ENCODE results near the gene ATP8A2. TPM values are rescaled to one million over a fixed set of nuclear protein-coding genes. Genes with fewer than 3 reads are reported as not detected.
"Not testable (repeated sequence)": the region's sequence is repeated elsewhere in the genome, so short reads cannot be mapped to it uniquely, and the experiment has no call there.

The ATP8A2 gene
- total RNA-seq, 1 experiment from 2014 or later = not detected

DNA sequence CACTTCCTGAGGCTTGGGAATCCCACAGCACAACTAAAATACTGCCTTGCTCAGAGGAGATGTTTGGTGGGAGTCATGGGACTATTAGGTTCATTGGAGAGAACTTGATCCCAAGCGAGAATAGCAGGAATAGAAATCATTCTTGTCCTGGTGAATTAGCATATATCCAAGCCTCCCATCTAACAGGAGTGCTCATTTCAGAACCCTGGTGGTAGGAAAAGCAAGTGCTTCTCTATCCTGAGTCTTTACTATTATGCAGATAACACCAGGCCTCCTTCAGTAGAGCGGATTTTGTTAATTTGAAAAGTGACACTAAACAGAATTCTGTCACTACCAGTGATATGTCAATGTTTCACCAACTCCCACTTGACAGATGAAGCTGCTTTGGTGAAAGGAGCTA, 199.5 kb downstream of the ATP8A2 start:
- no peak for ATAC-seq
- Histone ChIP-seq H3K27ac (ENCODE audit: low read length) (no peak overlapping the region), H3K27me3 (ENCODE audit: control insufficient read depth, insufficient read depth, low read length) (peaks cover 2% of the 10 kb centered on the region; the same call in 1 of the 2 replicates), H3K4me3 (ENCODE audit: low read depth in 2 of 2, low read length in 2 of 2) (no peak overlapping the region), H3K4me1 (ENCODE audit: control insufficient read depth, insufficient read depth, low read length) (no peaks in the 10 kb centered on the region), H3K9me3 (ENCODE audit: control insufficient read depth, insufficient read depth, low read depth, low read length) (no peaks in the 10 kb centered on the region), H3K36me3 (ENCODE audit: control insufficient read depth, insufficient read depth, low read length) (no peaks in the 10 kb centered on the region)
- POLR2A ChIA-PET = no interaction called here
- BruUV-seq (replicated peaks) = no TSS peak
- no peak for DNase-seq (ENCODE audit: low read depth, low spot score)
- intact Hi-C loops (cut with micrococcal nuclease; ENCODE audit: unreplicated experiment) = no loop called here
- in situ Hi-C loops (cut with HindIII; ENCODE audit: low pct_unique_long_range_greater_than_20kb, low sequenced_read_pairs) = no loop called here
- TF ChIP-seq, protein P1, sequence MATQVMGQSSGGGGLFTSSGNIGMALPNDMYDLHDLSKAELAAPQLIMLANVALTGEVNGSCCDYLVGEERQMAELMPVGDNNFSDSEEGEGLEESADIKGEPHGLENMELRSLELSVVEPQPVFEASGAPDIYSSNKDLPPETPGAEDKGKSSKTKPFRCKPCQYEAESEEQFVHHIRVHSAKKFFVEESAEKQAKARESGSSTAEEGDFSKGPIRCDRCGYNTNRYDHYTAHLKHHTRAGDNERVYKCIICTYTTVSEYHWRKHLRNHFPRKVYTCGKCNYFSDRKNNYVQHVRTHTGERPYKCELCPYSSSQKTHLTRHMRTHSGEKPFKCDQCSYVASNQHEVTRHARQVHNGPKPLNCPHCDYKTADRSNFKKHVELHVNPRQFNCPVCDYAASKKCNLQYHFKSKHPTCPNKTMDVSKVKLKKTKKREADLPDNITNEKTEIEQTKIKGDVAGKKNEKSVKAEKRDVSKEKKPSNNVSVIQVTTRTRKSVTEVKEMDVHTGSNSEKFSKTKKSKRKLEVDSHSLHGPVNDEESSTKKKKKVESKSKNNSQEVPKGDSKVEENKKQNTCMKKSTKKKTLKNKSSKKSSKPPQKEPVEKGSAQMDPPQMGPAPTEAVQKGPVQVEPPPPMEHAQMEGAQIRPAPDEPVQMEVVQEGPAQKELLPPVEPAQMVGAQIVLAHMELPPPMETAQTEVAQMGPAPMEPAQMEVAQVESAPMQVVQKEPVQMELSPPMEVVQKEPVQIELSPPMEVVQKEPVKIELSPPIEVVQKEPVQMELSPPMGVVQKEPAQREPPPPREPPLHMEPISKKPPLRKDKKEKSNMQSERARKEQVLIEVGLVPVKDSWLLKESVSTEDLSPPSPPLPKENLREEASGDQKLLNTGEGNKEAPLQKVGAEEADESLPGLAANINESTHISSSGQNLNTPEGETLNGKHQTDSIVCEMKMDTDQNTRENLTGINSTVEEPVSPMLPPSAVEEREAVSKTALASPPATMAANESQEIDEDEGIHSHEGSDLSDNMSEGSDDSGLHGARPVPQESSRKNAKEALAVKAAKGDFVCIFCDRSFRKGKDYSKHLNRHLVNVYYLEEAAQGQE (IDR thresholded peaks at IDR 0.05; ENCODE audit: insufficient read depth in 1 of 2, low read depth in 2 of 2, low read length in 1 of 2) = no peak
- TF ChIP-seq POLR2AphosphoS5 (IDR thresholded peaks at IDR 0.05; ENCODE audit: low read depth, low read length) = no peak
- TF ChIP-seq, protein P2, sequence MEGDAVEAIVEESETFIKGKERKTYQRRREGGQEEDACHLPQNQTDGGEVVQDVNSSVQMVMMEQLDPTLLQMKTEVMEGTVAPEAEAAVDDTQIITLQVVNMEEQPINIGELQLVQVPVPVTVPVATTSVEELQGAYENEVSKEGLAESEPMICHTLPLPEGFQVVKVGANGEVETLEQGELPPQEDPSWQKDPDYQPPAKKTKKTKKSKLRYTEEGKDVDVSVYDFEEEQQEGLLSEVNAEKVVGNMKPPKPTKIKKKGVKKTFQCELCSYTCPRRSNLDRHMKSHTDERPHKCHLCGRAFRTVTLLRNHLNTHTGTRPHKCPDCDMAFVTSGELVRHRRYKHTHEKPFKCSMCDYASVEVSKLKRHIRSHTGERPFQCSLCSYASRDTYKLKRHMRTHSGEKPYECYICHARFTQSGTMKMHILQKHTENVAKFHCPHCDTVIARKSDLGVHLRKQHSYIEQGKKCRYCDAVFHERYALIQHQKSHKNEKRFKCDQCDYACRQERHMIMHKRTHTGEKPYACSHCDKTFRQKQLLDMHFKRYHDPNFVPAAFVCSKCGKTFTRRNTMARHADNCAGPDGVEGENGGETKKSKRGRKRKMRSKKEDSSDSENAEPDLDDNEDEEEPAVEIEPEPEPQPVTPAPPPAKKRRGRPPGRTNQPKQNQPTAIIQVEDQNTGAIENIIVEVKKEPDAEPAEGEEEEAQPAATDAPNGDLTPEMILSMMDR (IDR thresholded peaks at IDR 0.05) = no peak
- TF ChIP-seq TCF7L2 (IDR thresholded peaks at IDR 0.05; ENCODE audit: low read depth, low read length) = no peak
- no peak for TF ChIP-seq SIN3A (IDR thresholded peaks at IDR 0.05; ENCODE audit: borderline replicate concordance, insufficient read depth, low read depth, low read length)
- CTCF ChIA-PET = no interaction called here

DNA sequence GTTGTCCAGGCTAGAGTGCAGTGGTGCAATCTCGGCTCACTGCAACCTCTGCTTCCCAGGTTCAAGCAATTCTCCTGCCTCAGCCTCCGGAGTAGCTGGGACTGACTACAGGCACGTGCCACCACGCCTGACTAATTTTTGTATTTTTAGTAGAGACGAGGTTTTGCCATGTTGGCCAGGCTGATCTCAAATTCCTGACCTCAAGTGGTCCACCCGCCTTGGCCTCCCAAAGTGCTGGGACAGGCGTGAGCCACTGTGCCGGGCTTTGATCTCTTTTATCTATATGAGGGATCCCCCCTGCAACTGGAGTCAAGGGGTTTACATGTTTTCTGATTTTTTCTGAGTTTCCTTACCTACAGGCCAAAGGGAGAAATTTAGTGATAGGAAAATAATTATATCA, 200.4 kb downstream of the ATP8A2 start:
- POLR2A ChIA-PET; intact Hi-C loops (cut with micrococcal nuclease; ENCODE audit: unreplicated experiment); ATAC-seq; H3K4me1 ChIP-seq (ENCODE audit: control insufficient read depth, insufficient read depth, low read length); BruUV-seq (replicated peaks); H3K4me3 ChIP-seq (ENCODE audit: low read depth in 2 of 2, low read length in 2 of 2); H3K9me3 ChIP-seq (ENCODE audit: control insufficient read depth, insufficient read depth, low read depth, low read length); H3K36me3 ChIP-seq (ENCODE audit: control insufficient read depth, insufficient read depth, low read length); DNase-seq (ENCODE audit: low read depth, low spot score); CTCF ChIA-PET; H3K27ac ChIP-seq (ENCODE audit: low read length); H3K27me3 ChIP-seq (ENCODE audit: control insufficient read depth, insufficient read depth, low read length); in situ Hi-C loops (cut with HindIII; ENCODE audit: low pct_unique_long_range_greater_than_20kb, low sequenced_read_pairs): not testable (repeated sequence)

DNA sequence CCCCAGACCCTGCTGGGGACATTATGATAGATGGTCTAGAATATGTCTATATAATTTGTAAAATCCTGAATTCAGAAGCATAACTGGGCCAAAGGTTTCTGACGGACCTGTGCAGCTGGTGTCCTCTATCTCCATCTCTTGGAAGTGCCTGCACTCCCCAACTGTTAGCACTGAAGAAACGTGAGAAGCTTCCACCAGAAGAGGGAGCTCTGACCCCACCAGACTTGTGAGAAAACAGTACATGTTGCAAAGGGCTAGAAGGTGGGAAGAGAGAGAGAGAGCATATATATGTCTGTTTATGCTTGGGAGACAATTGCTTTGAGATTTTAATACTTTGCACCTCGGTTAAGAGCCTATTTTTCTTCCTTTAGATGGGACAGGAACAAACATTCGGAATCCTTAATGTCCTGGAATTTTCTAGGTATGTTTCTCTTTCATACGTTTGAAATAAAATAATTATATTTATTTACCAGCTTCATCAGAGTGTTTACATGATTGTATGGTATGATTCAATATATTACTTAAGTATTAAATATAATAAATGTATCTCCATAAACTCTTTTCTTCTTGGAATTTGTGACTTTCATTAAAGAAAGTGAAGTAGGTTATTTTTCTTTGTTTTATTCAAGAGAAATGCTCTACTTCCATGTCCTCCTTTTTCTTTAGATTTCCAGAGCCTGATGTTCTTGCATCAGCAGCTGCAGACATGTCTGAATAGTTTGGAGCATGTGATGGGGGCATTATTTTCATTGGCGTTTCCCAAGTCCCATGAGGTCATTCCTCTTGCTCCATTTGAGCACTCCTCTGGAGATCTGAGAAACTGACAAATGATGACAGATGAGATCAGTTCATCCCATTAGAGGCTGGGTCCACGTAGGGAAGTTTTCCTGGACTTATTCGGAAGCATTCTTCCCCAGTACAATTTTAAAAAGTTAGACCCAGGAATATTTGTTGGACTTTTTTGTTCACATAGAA, 202.9 kb downstream of the ATP8A2 start:
- peaks cover 2% of the 10 kb centered on the region; the same call in 1 of the 2 replicates for H3K27me3 ChIP-seq (ENCODE audit: control insufficient read depth, insufficient read depth, low read length)
- no peak for TF ChIP-seq POLR2AphosphoS5 (IDR thresholded peaks at IDR 0.05; ENCODE audit: low read depth, low read length)
- TF ChIP-seq, protein P2 (IDR thresholded peaks at IDR 0.05) = peak; percentile 79
- TF ChIP-seq, protein P1 (IDR thresholded peaks at IDR 0.05; ENCODE audit: insufficient read depth in 1 of 2, low read depth in 2 of 2, low read length in 1 of 2) = no peak
- in situ Hi-C loops (cut with HindIII; ENCODE audit: low pct_unique_long_range_greater_than_20kb, low sequenced_read_pairs) = no loop called here
- no peak overlapping the region for H3K4me3 ChIP-seq (ENCODE audit: low read depth in 2 of 2, low read length in 2 of 2)
- no TSS peak for BruUV-seq (replicated peaks)
- H3K36me3 ChIP-seq (ENCODE audit: control insufficient read depth, insufficient read depth, low read length) = no peaks in the 10 kb centered on the region
- ChIA-PET POLR2A (no interaction called here), CTCF (interaction anchor here (0.5 to 0.8 kb wide), 2 partner anchors 478 to 680 kb away, joined by 3 to 4 read pairs; no protein-coding TSS in a partner anchor)
- ATAC-seq (peak; percentile 95), DNase-seq (ENCODE audit: low read depth, low spot score) (peak; percentile 59)
- intact Hi-C loops (cut with micrococcal nuclease; ENCODE audit: unreplicated experiment) = loop anchor here (1.0 kb wide), 1 partner anchor 489 kb away; no protein-coding TSS in a partner anchor
- H3K9me3 ChIP-seq (ENCODE audit: control insufficient read depth, insufficient read depth, low read depth, low read length) = no peaks in the 10 kb centered on the region
- no peak overlapping the region for H3K27ac ChIP-seq (ENCODE audit: low read length)
- H3K4me1 ChIP-seq (ENCODE audit: control insufficient read depth, insufficient read depth, low read length) = no peaks in the 10 kb centered on the region

Measured in Panc1 (cell line).